ENCODE results near the gene CTAG2. TPM values are rescaled to one million over a fixed set of nuclear protein-coding genes. Genes with fewer than 3 reads are reported as not detected.

CTAG2 gene
- total RNA-seq, 2 donors from 2014 or later: not detected

DNA sequence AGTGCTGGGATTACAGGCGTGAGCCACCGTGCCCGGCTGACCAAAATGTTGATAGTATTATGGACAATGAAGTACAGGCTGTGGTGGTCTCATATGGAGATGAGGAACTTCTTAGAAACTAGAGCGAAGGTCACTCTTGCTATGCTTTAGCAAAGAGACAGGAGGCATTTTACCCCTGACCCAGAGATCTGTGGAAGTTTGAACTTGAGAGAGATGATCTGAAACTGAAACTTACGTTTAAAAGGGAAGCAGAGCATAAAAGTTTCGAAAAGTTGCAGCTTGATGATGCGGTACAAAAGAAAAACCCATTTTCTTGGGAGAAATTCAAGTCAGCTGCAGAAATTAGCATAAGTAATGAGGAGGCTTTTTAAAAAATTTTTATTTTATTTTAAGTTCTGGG is 8.5 kb upstream of the CTAG2 start:
- no peaks in the 10 kb centered on the region for H3K27me3 ChIP-seq (replicated peaks; ENCODE audit: insufficient read depth)
- no peak for ATAC-seq (ENCODE audit: insufficient number of reproducible peaks, low FRiP score, low read depth)

DNA sequence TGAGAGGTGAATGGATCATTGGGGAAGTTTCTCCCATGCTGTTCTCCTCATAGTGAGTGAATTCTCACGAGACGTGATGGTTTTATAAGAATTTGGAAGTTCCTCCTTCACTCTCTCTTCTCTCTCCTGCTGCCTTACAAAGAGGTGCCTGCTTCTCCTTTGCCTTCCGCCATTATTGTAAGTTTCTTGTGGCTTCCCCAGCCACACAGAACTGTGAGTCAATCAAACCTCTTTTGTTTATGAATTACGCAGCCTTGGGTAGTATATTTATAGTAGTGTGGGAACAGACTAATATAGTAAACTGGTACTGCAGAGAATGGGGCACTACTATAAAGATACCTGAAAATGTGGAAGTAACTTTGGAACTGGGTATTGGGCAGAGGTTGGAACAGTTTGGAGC is 7.8 kb upstream of the CTAG2 start:
- Histone ChIP-seq H3K9me3 (no peaks in the 10 kb centered on the region), H3K36me3 (no peaks in the 10 kb centered on the region), H3K4me1 (ENCODE audit: control insufficient read depth in 1 of 2, low read depth in 2 of 2) (no peaks in the 10 kb centered on the region), H3K27ac (no peak overlapping the region), H3K4me3 (no peak overlapping the region), H3K27me3 (replicated peaks; ENCODE audit: insufficient read depth) (no peaks in the 10 kb centered on the region)
- TF ChIP-seq, protein P1, sequence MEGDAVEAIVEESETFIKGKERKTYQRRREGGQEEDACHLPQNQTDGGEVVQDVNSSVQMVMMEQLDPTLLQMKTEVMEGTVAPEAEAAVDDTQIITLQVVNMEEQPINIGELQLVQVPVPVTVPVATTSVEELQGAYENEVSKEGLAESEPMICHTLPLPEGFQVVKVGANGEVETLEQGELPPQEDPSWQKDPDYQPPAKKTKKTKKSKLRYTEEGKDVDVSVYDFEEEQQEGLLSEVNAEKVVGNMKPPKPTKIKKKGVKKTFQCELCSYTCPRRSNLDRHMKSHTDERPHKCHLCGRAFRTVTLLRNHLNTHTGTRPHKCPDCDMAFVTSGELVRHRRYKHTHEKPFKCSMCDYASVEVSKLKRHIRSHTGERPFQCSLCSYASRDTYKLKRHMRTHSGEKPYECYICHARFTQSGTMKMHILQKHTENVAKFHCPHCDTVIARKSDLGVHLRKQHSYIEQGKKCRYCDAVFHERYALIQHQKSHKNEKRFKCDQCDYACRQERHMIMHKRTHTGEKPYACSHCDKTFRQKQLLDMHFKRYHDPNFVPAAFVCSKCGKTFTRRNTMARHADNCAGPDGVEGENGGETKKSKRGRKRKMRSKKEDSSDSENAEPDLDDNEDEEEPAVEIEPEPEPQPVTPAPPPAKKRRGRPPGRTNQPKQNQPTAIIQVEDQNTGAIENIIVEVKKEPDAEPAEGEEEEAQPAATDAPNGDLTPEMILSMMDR (IDR thresholded peaks at IDR 0.05): no peak
- DNase-seq (ENCODE audit: low spot score) (no peak), ATAC-seq (ENCODE audit: insufficient number of reproducible peaks, low FRiP score, low read depth) (no peak)

More for the DNA sequence above, 8.5 kb upstream of the CTAG2 start:
- DNase-seq (ENCODE audit: low spot score): no peak
- Histone ChIP-seq H3K4me1 (ENCODE audit: control insufficient read depth in 1 of 2, low read depth in 2 of 2) (no peaks in the 10 kb centered on the region), H3K36me3 (no peaks in the 10 kb centered on the region), H3K9me3 (no peaks in the 10 kb centered on the region), H3K4me3 (no peak overlapping the region), H3K27ac (no peak overlapping the region)
- TF ChIP-seq, protein P1 (IDR thresholded peaks at IDR 0.05): no peak

DNA sequence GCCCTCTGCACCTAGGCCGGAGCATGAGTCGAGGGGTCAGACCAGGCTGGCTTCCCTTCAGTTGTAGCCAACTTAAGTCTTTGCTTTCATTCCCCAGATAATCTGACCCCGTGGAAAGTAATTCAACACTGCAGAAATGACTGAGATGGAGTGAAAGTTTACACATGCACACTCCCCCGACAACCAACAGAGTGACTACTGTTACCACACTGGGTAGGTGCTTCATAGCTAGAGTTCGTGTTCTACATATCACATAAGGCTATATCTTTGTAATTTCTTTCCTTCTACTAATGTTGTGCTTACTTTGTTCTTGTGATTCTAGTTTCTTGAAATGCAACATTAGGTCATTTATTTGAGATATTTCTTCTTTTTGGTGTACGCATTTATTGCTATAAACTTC is 7.2 kb upstream of the CTAG2 start:
- Histone ChIP-seq H3K4me1 (ENCODE audit: control insufficient read depth in 1 of 2, low read depth in 2 of 2) (no peaks in the 10 kb centered on the region), H3K27me3 (replicated peaks; ENCODE audit: insufficient read depth) (no peaks in the 10 kb centered on the region), H3K9me3 (no peaks in the 10 kb centered on the region), H3K36me3 (no peaks in the 10 kb centered on the region), H3K4me3 (no peak overlapping the region), H3K27ac (no peak overlapping the region)
- TF ChIP-seq, protein P1 (IDR thresholded peaks at IDR 0.05): no peak
- ATAC-seq (ENCODE audit: insufficient number of reproducible peaks, low FRiP score, low read depth): no peak
- no peak for DNase-seq (ENCODE audit: low spot score)

DNA sequence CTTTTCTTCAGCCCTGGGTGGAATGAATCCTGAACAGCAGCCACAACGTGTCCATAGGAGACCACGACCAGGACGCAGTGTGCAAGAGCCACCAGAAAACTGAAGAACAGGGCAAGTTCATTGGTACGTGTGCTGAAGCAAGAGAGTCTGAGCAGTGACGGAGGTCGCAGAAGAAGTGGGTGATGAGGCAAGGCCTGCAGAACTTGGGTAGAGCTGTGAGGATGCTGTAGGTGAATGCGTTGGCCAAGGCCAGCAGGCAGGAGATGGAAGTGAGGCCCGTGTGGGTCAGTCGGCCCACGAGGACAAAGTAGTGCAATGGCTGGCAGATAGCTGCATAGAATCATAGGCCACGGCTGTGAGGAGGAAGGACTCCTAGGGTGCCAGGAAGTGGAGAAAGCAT is 5.6 kb upstream of the CTAG2 start:
- ATAC-seq (ENCODE audit: insufficient number of reproducible peaks, low FRiP score, low read depth) (no peak), DNase-seq (ENCODE audit: low spot score) (no peak)
- H3K36me3 ChIP-seq: no peaks in the 10 kb centered on the region
- H3K4me1 ChIP-seq (ENCODE audit: control insufficient read depth in 1 of 2, low read depth in 2 of 2): no peaks in the 10 kb centered on the region
- H3K27me3 ChIP-seq (replicated peaks; ENCODE audit: insufficient read depth): no peaks in the 10 kb centered on the region
- no peak overlapping the region for H3K27ac ChIP-seq
- TF ChIP-seq, protein P1 (IDR thresholded peaks at IDR 0.05): no peak
- no peaks in the 10 kb centered on the region for H3K9me3 ChIP-seq
- H3K4me3 ChIP-seq: no peak overlapping the region

DNA sequence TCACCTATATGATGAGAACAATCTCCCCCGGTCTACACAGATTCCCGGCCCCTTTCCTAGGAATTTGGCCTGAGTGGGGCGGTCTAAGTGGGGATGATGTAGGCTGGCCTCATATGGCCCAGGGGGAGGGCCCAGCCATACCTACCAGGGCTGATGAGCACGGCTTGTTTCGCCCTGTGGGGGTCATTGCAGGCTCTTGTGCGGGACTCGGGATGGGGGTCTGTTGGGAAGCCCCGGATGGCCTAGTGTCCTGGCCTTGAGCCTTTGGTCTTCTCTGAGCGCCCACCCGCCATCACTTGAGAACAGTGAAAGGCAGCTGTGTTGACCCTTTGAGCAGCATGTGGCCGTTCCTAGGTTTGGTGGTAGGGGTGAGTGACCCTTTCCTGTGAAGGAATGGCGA is 4.8 kb upstream of the CTAG2 start:
- no peaks in the 10 kb centered on the region for H3K27me3 ChIP-seq (replicated peaks; ENCODE audit: insufficient read depth)
- TF ChIP-seq, protein P1 (IDR thresholded peaks at IDR 0.05): no peak
- ATAC-seq (ENCODE audit: insufficient number of reproducible peaks, low FRiP score, low read depth) (no peak), DNase-seq (ENCODE audit: low spot score) (no peak)
- H3K4me3 ChIP-seq: no peak overlapping the region
- no peaks in the 10 kb centered on the region for H3K4me1 ChIP-seq (ENCODE audit: control insufficient read depth in 1 of 2, low read depth in 2 of 2)
- no peak overlapping the region for H3K27ac ChIP-seq
- H3K36me3 ChIP-seq: no peaks in the 10 kb centered on the region
- H3K9me3 ChIP-seq: no peaks in the 10 kb centered on the region
